ENCODE data around the gene IRF9.

IRF9 gene

GRCh38 chr14:24160850-24161804 is at the start of gene IRF9:
Gene IRF9 (plus strand): TSS chr14:24161265. CDS start chr14:24162145, 880 bp downstream.
- DNase-seq (ENCODE audit: low read depth): peak; percentile 93

GRCh38 chr14:24113379-24113800 is 47.7 kb upstream of the IRF9 start:
- DNase-seq (ENCODE audit: low read depth): no peak

GRCh38 chr14:24113801-24114531 is 47.1 kb upstream of the IRF9 start:
- DNase-seq (ENCODE audit: low read depth): peak; percentile 92

DNA sequence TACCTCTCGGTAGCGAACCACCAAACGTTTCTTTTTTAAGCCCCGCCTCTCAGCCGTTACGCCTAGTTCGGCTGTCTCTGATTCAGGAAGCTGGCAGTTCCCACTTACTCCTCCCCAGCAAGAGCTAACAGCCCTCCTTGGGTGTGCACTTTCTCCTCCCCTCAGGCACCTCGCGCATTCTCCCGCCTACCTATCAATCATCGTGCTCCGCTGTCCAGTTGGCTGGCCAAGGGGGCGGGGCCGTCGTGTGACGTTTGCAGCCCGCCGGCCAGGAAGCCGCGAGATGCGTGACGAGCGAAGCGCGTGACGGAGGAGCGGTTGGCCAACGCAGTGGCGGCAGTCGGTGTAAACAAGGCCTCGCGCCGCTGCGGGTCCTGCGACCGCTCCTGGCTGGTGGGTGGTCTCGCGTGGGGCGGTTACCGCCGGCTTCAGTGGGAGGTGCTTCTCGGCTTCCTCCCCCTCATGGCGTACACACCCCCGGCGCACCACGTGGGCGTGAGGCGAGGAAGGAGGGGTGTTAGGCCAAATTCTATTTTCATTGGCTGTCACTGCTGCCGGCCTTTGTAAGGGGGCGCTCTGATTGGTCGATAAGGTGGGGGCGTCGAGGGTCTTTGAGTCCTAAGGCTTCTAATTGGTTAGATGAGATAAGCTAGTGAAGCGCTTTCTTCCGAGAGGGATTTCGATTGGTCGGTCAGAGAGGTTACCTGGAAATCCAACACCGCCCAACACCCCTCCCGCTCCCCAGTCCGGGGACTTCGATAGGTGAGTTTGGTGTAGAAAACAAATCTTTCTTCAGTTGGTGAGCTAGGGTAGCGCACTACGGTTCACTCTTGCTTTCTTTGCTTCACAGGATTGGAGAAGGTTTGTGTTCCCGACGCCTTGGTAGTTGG is 46.3 kb upstream of the IRF9 start, which contains the start of the genes DCAF11 and NRL:
TSS of gene DCAF11 (plus strand) at position 246 of the 890 bp plus-strand sequence. CDS start 818 bp downstream, outside the sequence.
TSS of gene NRL (minus strand) at position 418 of the 890 bp plus-strand sequence. CDS start 32,101 bp downstream, outside the sequence.
- DNase-seq (ENCODE audit: low read depth): peak; percentile 99

GRCh38 chr14:24115422-24116127 is 45.5 kb upstream of the IRF9 start:
- DNase-seq (ENCODE audit: low read depth): no peak

DNA sequence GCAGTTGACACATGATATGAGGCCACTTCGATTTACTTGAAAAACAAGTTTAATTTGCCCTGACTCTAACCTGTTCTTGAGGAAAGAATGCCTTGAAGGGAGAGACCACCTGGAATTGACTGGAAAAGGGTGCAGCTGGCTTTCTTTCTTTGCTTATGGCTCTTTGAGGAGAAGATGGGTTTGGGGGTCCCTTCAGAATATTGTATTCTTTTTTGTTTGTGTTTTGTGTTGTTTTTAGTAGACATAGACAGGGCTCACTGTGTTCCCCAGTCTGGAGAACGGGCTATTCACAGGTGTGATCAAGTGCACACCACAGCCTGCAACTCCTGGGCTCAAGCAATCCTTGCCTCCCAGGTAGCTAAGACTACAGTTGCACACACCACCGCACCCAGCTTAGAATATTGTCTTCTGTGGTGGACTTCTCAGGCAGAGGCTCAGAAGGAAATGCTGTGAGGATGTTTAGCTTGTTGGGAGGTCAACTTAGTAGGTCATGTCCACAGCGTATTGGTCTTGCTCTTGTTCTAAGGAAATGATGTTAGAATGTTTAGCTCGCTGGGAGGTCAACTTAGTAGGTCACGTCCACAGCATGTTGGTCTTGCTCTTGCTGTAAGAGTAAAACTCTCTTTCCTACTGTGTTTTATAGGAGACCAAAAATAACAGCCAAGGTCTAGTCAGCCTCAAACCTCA is 44.8 kb upstream of the IRF9 start:
- no peak for DNase-seq (ENCODE audit: low read depth)

GRCh38 chr14:24117179-24117578 is 43.9 kb upstream of the IRF9 start:
- no peak for DNase-seq (ENCODE audit: low read depth)

GRCh38 chr14:24119691-24120090 is 41.4 kb upstream of the IRF9 start:
- DNase-seq (ENCODE audit: low read depth): no peak

- DNase-seq (ENCODE audit: low read depth): no peak
Observed at GRCh38 chr14:24121210-24121609, 39.9 kb upstream of the IRF9 start.

DNA sequence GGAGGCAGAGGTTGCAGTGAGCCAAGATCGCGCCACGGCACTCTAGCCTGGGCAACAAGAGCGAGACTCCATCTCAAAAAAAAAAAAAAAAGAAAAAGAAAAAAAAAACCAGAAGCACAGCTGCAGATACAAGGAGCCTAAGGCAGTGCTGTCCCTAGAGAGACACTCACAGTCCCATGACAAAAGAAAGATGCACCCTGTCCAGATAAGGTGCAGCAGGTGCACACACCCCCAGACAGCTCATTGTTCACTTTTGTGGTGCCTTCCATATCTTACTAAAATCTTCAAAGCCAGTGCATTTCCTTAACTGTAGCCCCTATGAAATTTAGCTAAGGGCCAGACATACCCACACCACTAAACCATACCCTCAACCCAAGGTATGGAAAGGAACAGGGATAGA is 38.6 kb upstream of the IRF9 start:
- DNase-seq (ENCODE audit: low read depth): no peak

- no peak for DNase-seq (ENCODE audit: low read depth)
Observed at GRCh38 chr14:24122898-24123297, 38.2 kb upstream of the IRF9 start.

DNA sequence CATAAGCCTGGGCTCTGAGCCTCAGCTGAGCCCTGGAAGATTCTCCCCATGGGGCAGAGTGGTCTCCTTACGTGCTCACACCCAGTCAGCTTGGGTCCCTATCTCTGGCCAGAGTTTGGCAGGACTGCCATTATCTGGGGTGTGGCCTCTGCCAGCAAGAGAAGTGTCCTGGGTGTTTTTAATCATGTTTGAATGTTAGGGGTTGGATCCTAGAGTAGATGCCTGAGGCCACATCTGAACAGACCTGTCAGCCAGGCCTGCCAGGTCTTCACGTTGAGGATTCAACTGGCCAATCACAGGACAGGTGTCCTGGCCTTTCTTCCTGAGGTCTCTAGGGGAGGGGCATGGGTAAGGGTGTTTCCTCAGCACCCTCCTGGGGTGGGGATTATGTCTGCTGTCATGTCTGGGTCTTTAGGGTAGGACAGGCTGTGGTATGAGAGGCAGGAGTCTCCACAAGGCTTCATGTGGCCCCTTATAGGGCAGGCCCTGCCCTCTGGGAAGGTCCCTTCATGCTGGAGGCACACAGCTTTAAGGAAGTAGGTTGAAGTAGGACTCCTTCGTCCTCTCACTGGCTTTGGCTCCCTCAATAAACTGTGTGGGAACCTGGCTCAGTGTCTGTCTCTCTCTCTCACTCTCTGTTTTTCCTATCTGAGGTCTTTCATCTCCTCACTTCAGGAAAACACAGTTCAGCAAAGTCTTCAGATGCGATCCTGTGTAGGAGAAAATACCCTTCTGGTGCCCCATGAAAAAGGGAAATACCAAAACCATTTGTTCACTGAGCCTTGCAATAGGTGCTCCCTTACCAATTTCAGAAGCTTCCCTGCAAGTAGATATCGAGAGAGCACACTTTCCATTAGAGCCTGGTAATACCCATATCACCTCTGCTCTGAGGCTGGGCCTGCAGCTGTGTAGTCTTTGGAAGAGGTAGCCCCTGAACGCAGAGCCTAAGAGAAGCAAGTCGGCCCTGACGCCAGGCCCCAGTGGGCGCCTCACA is 37.3 kb upstream of the IRF9 start:
- no peak for DNase-seq (ENCODE audit: low read depth)

DNA sequence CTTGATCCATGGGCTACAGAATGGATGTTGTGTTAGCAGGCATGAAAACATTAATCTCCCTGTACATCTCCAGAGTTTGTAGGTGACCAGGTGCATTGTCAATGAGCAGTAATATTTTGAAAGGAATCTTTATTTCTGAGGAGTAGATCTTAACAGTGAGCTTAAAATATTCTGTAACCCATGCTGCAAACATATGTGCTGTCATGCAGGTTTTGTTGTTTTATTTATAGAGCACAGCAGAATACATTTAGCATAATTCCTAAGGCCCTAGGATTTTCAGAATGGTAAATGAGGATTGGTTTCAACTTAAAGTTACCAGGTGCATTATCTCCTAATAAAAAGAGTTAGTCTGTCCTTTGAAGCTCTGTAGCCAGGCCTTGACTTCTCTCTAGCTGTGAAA is 34.1 kb upstream of the IRF9 start:
- no peak for DNase-seq (ENCODE audit: low read depth)

- no peak for DNase-seq (ENCODE audit: low read depth)
Observed at GRCh38 chr14:24127673-24128072, 33.4 kb upstream of the IRF9 start.

GRCh38 chr14:24129410-24129998 is 31.6 kb upstream of the IRF9 start:
- DNase-seq (ENCODE audit: low read depth): no peak

GRCh38 chr14:24130380-24130716 is 30.7 kb upstream of the IRF9 start, which contains the start of gene FITM1:
Gene FITM1 (plus strand): TSS chr14:24130659. CDS start chr14:24131564, 905 bp downstream.
- DNase-seq (ENCODE audit: low read depth): no peak

GRCh38 chr14:24130717-24131548 is 30.1 kb upstream of the IRF9 start:
- no peak for DNase-seq (ENCODE audit: low read depth)

DNA sequence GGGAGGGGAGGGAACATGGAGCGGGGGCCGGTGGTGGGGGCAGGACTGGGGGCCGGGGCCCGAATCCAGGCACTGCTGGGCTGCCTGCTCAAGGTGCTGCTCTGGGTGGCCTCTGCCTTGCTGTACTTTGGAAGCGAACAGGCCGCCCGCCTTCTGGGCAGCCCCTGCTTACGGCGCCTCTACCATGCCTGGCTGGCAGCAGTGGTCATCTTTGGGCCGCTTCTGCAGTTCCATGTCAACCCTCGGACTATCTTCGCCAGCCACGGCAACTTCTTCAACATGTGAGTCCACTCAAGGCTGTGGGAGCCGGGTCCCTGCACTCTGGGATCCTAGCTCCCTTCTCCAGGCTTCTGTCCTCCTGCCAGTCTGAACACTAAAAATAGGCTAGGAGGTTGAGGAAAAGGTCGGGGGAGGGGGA is 29.5 kb upstream of the IRF9 start:
- DNase-seq (ENCODE audit: low read depth): no peak
